ENCODE data around the gene OTULIN.

The OTULIN gene

GRCh38 chr5:14723701-14724132, 59.2 kb downstream of the OTULIN start:
- peak; percentile 80 for TF ChIP-seq SPI1 (IDR thresholded peaks at IDR 0.05; ENCODE audit: borderline replicate concordance, low read depth)
- no peak for TF ChIP-seq POLR2AphosphoS5 (IDR thresholded peaks at IDR 0.05; ENCODE audit: low read depth)
- TF ChIP-seq CTCF (IDR thresholded peaks at IDR 0.05; ENCODE audit: insufficient read depth, low read length): no peak
- no peak for TF ChIP-seq REST (IDR thresholded peaks at IDR 0.05; ENCODE audit: insufficient replicate concordance, low read depth)
- no peak for TF ChIP-seq GABPA (IDR thresholded peaks at IDR 0.05; ENCODE audit: low read depth)
- DNase-seq (ENCODE audit: low read depth in 1 of 2, low spot score in 1 of 2): no peak
- H3K27me3 ChIP-seq (ENCODE audit: insufficient read depth, poor library complexity, severe bottlenecking): no peaks in the 10 kb centered on the region
- no peak overlapping the region for H3K27ac ChIP-seq (replicated peaks)
- H3K4me3 ChIP-seq (replicated peaks; ENCODE audit: insufficient read depth, low read length): no peak overlapping the region

- TF ChIP-seq GABPA (IDR thresholded peaks at IDR 0.05; ENCODE audit: low read depth): no peak
- no peak for TF ChIP-seq CTCF (IDR thresholded peaks at IDR 0.05; ENCODE audit: insufficient read depth, low read length)
- TF ChIP-seq POLR2AphosphoS5 (IDR thresholded peaks at IDR 0.05; ENCODE audit: low read depth): no peak
- peak; percentile 96 for TF ChIP-seq SPI1 (IDR thresholded peaks at IDR 0.05; ENCODE audit: borderline replicate concordance, low read depth)
- Histone ChIP-seq H3K27ac (replicated peaks) (no peak overlapping the region), H3K4me3 (replicated peaks; ENCODE audit: insufficient read depth, low read length) (no peak overlapping the region), H3K27me3 (ENCODE audit: insufficient read depth, poor library complexity, severe bottlenecking) (peaks cover 2% of the 10 kb centered on the region)
- DNase-seq (ENCODE audit: low read depth in 1 of 2, low spot score in 1 of 2): peak in 1 of 2 experiments; percentile 73
These were observed 60.1 kb downstream of the OTULIN start for GRCh38 chr5:14724633-14725032.

- H3K27me3 ChIP-seq (ENCODE audit: insufficient read depth, poor library complexity, severe bottlenecking): peaks cover 3% of the 10 kb centered on the region
- H3K27ac ChIP-seq (replicated peaks): no peak overlapping the region
- TF ChIP-seq REST (IDR thresholded peaks at IDR 0.05; ENCODE audit: insufficient replicate concordance, low read depth) (no peak), GABPA (IDR thresholded peaks at IDR 0.05; ENCODE audit: low read depth) (no peak), SPI1 (IDR thresholded peaks at IDR 0.05; ENCODE audit: borderline replicate concordance, low read depth) (no peak), POLR2AphosphoS5 (IDR thresholded peaks at IDR 0.05; ENCODE audit: low read depth) (no peak), CTCF (IDR thresholded peaks at IDR 0.05; ENCODE audit: insufficient read depth, low read length) (no peak)
- no peak for DNase-seq (ENCODE audit: low read depth in 1 of 2, low spot score in 1 of 2)
- H3K4me3 ChIP-seq (replicated peaks; ENCODE audit: insufficient read depth, low read length): no peak overlapping the region
These were observed 61.7 kb downstream of the OTULIN start for GRCh38 chr5:14726066-14726838.

Measured in HL-60 (cell line).